Measurements from ENCODE around the gene AUTS2.

DNA sequence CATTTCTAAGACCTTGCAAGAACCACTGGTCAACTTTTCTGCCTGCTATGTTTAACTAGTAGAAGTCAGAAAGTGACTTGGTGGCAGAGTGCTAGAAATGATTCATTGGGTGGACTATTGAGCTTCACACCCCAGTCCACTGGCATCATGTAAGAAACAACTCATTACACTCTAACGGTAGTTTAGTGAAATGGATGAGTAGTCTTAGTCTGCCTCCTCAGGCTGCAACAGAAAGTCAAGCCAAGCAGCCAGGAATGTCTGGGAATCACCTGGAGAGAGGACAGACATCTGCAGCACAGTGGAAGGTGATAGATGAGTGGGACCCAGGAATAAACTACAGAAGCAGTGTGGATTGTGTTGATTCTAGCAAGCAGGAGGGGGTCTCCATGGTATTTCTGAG is 125.4 kb downstream of the AUTS2 start:
- TF ChIP-seq EZH2 (IDR thresholded peaks at IDR 0.05; ENCODE audit: borderline replicate concordance, low read length), result no peak
- TF ChIP-seq, protein P1, sequence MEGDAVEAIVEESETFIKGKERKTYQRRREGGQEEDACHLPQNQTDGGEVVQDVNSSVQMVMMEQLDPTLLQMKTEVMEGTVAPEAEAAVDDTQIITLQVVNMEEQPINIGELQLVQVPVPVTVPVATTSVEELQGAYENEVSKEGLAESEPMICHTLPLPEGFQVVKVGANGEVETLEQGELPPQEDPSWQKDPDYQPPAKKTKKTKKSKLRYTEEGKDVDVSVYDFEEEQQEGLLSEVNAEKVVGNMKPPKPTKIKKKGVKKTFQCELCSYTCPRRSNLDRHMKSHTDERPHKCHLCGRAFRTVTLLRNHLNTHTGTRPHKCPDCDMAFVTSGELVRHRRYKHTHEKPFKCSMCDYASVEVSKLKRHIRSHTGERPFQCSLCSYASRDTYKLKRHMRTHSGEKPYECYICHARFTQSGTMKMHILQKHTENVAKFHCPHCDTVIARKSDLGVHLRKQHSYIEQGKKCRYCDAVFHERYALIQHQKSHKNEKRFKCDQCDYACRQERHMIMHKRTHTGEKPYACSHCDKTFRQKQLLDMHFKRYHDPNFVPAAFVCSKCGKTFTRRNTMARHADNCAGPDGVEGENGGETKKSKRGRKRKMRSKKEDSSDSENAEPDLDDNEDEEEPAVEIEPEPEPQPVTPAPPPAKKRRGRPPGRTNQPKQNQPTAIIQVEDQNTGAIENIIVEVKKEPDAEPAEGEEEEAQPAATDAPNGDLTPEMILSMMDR (IDR thresholded peaks at IDR 0.05; ENCODE audit: low read length), result no peak

Measured in OCI-LY1 (cell line).